ENCODE measurements around the gene PPIG. TPM values are rescaled to one million over a fixed set of nuclear protein-coding genes. Genes with fewer than 3 reads are reported as not detected.
"Not testable (repeated sequence)": the region's sequence is repeated elsewhere in the genome, so short reads cannot be mapped to it uniquely, and the experiment has no call there.

Gene PPIG
- total RNA-seq, 1 experiment from 2014 or later = 20.9 TPM

DNA sequence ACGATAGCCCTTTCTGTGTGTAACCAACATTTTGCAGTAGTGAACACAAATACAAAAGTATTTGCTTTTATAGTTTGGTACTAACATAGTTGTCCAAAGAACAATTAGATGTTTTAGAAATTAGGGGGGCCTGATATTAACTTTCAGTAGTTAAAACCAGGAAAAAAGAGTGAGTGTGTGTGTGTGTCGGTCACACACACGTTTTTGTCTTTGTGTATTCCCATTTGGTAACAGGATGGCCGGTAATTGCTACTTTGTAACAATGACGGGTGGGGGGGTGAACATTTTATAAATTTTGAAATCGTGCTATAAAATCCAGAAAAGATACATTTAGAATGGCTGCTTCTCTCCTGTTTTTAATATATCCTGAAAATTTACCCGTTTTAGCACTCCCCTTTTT is 1.5 kb downstream of the PPIG start:
- Histone ChIP-seq H3K4me1 (ENCODE audit: insufficient read depth, low read length) (peaks cover 5% of the 10 kb centered on the region; the same call in 1 of the 2 replicates), H3K36me3 (ENCODE audit: low read depth, low read length) (no peaks in the 10 kb centered on the region), H2AFZ (ENCODE audit: low read length) (no peak overlapping the region), H3K9me3 (ENCODE audit: low read length) (no peaks in the 10 kb centered on the region), H3K27ac (ENCODE audit: low read length) (no peak overlapping the region), H3K79me2 (ENCODE audit: low read length) (peaks cover 65% of the 10 kb centered on the region), H3F3A (ENCODE audit: low read length, unreplicated experiment) (no peaks in the 10 kb centered on the region), H3K9me2 (replicated peaks; ENCODE audit: low read length) (no peaks in the 10 kb centered on the region), H3K4me3 (ENCODE audit: low read length) (peak overlapping the region; percentile 88), H4K20me1 (ENCODE audit: low read length) (peaks cover 21% of the 10 kb centered on the region), H3K4me2 (ENCODE audit: low read length) (peak overlapping the region; percentile 100), H3K9ac (ENCODE audit: low read length) (peak overlapping the region; percentile 95), H3K27me3 (ENCODE audit: low read length) (no peaks in the 10 kb centered on the region)
- BruUV-seq (replicated peaks) = no TSS peak
- ATAC-seq = no peak
- TF ChIP-seq EZH2 (IDR thresholded peaks at IDR 0.05; ENCODE audit: low read length, unreplicated experiment) = no peak
- TF ChIP-seq, protein P1, sequence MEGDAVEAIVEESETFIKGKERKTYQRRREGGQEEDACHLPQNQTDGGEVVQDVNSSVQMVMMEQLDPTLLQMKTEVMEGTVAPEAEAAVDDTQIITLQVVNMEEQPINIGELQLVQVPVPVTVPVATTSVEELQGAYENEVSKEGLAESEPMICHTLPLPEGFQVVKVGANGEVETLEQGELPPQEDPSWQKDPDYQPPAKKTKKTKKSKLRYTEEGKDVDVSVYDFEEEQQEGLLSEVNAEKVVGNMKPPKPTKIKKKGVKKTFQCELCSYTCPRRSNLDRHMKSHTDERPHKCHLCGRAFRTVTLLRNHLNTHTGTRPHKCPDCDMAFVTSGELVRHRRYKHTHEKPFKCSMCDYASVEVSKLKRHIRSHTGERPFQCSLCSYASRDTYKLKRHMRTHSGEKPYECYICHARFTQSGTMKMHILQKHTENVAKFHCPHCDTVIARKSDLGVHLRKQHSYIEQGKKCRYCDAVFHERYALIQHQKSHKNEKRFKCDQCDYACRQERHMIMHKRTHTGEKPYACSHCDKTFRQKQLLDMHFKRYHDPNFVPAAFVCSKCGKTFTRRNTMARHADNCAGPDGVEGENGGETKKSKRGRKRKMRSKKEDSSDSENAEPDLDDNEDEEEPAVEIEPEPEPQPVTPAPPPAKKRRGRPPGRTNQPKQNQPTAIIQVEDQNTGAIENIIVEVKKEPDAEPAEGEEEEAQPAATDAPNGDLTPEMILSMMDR (conservative IDR thresholded peaks at IDR 0.05; ENCODE audit: low read depth, low read length) = no peak
- no peak for TF ChIP-seq EZH2phosphoT487 (IDR thresholded peaks at IDR 0.05; ENCODE audit: borderline replicate concordance, low read length)
- ChIA-PET POLR2A (ENCODE audit: unreplicated experiment) (no interaction called here), CTCF (no interaction called here)
- no peak for DNase-seq
- intact Hi-C loops (cut with micrococcal nuclease) = loop anchor here (10.0 kb wide), 2 partner anchors 109 to 111 kb away; partner anchors contain the start of genes BBS5, CFAP210 and PHOSPHO2

DNA sequence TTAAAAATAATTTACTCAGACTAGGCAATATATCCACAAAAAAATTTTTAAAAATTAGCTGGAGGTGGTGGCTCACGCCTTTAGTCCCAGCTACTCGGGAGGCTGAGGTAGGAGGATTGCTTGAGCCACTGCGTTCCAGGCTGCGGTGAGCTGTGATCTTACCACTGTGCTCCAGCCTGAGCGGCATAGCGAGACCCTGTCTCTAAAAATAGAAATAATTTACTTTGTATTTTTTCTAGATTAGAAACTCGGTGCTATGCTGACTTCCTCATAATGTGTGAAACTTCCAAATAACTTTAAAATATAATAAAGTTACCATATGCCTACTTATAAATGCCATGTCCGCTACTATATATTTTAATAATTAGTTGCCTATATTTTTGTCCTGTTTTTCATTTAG is 6.7 kb downstream of the PPIG start:
- Histone ChIP-seq H3F3A (ENCODE audit: low read length, unreplicated experiment) (peaks cover 5% of the 10 kb centered on the region), H3K27me3 (ENCODE audit: low read length) (no peaks in the 10 kb centered on the region), H3K9me2 (replicated peaks; ENCODE audit: low read length) (no peaks in the 10 kb centered on the region), H3K4me1 (ENCODE audit: insufficient read depth, low read length) (peaks cover 5% of the 10 kb centered on the region; the same call in 1 of the 2 replicates), H3K4me2 (ENCODE audit: low read length) (no peak overlapping the region), H2AFZ (ENCODE audit: low read length) (no peak overlapping the region), H3K4me3 (ENCODE audit: low read length) (no peak overlapping the region), H3K9ac (ENCODE audit: low read length) (no peak overlapping the region), H3K79me2 (ENCODE audit: low read length) (peaks cover 100% of the 10 kb centered on the region), H3K9me3 (ENCODE audit: low read length) (no peaks in the 10 kb centered on the region), H3K27ac (ENCODE audit: low read length) (no peak overlapping the region), H4K20me1 (ENCODE audit: low read length) (peaks cover 30% of the 10 kb centered on the region), H3K36me3 (ENCODE audit: low read depth, low read length) (no peaks in the 10 kb centered on the region)
- ATAC-seq (no peak), DNase-seq (no peak)
- no TSS peak for BruUV-seq (replicated peaks)
- CTCF ChIA-PET = no interaction called here
- TF ChIP-seq EZH2phosphoT487 (IDR thresholded peaks at IDR 0.05; ENCODE audit: borderline replicate concordance, low read length) (no peak), EZH2 (IDR thresholded peaks at IDR 0.05; ENCODE audit: low read length, unreplicated experiment) (no peak)
- TF ChIP-seq, protein P1 (conservative IDR thresholded peaks at IDR 0.05; ENCODE audit: low read depth, low read length) = no peak
- intact Hi-C loops (cut with micrococcal nuclease) = no loop called here
- POLR2A ChIA-PET (ENCODE audit: unreplicated experiment) = no interaction called here

DNA sequence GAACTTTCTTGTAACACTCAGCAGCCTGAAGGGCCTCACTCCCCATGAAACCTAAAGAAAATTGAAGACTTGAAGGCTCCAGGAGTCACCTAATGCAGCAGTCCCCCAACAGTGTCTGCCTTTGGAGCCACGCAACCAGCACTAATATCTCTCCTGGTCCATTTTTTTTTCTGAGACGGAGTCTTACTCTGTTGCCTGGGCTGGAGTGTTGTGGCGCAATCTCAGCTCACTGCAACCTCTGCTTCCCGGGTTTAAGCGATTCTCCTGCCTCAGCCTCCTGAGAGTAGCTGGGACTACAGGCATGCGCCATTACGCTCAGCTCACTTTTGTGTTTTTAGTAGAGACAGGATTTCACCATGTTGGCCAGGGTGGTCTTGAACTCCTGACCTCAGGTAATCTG is 12.4 kb downstream of the PPIG start:
- Histone ChIP-seq H4K20me1 (ENCODE audit: low read length) (peaks cover 14% of the 10 kb centered on the region), H3K79me2 (ENCODE audit: low read length) (peaks cover 97% of the 10 kb centered on the region)
- intact Hi-C loops (cut with micrococcal nuclease); BruUV-seq (replicated peaks); H3K36me3 ChIP-seq (ENCODE audit: low read depth, low read length); POLR2A ChIA-PET (ENCODE audit: unreplicated experiment); CTCF ChIA-PET; H3K27ac ChIP-seq (ENCODE audit: low read length); H3K4me2 ChIP-seq (ENCODE audit: low read length); ATAC-seq; H3K9ac ChIP-seq (ENCODE audit: low read length); H3K4me1 ChIP-seq (ENCODE audit: insufficient read depth, low read length); DNase-seq; H3K4me3 ChIP-seq (ENCODE audit: low read length); H3K9me3 ChIP-seq (ENCODE audit: low read length); H3K27me3 ChIP-seq (ENCODE audit: low read length); H2AFZ ChIP-seq (ENCODE audit: low read length); H3K9me2 ChIP-seq (replicated peaks; ENCODE audit: low read length); H3F3A ChIP-seq (ENCODE audit: low read length, unreplicated experiment): not testable (repeated sequence)
